ENCODE data around the gene KRT72.

The KRT72 gene

DNA sequence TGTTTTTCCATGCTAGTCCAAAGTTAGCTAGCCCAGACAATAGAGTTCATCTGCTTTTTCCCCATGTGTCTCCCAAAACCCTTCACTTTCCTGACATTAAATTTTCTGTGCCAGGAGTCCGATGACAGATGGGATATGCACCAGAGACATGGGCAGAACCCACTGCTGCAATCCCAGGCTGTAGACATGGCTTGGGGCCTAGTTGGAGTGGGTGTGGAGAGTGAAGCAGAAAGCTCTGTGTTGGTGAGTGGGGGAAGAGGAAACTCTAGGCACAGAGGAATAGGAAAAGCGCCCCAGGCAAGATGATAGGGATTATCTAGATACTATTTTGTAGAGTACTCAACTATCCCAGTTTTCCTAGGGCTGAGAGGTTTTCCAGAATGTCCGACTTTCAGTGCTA is 22.8 kb downstream of the KRT72 start:
- DNase-seq (ENCODE audit: low read depth), result no peak

DNA sequence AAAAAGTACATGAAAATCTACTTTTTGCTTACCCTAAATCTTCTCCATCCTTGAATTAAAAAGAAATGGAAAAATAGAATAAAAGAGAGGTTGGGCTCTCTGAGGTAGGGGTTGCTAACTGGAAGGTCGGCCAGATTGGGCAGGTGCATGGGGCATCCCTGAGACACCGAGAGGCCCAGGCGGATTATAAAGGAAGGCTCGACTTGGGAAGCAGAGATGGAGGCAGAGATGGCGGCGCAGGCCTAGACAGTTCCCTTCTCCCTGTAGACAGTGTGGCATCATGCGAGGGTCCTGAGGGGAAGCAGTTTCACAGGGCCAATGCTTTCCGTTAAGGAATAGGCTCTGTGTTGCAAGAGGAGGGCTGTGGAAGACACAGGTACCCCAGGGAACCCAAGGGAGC is 23.9 kb downstream of the KRT72 start:
- no peak for DNase-seq (ENCODE audit: low read depth)

DNA sequence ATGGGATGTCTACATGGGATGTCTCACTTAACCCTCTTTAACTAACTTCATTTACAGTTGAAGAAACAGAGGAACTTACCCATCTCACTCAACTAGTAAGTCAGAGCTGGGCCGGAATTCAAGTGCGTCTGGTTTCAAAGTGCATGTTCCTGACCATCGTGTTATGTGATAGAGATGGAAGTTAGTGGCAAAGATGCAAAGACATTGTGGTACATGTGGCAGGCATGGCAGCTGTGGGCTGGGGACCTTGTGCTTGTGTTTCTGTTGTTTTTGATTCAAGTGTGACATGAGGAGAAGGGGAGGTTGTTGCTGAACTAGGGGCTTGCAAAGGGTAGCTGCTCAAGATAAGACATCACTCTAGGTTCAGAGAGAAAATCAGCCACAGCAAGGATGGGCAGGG is 25.3 kb downstream of the KRT72 start:
- no peak for DNase-seq (ENCODE audit: low read depth)

- no peak for DNase-seq (ENCODE audit: low read depth)
Measured at GRCh38 chr12:52575256-52575655, 26.0 kb downstream of the KRT72 start.

GRCh38 chr12:52573743-52574142 is 27.5 kb downstream of the KRT72 start, which contains the start of gene KRT74:
TSS of gene KRT74 (minus strand) at chr12:52573843. CDS start at chr12:52573777, 66 bp downstream.
- no peak for DNase-seq (ENCODE audit: low read depth)

- no peak for DNase-seq (ENCODE audit: low read depth)
Measured at GRCh38 chr12:52573306-52573705, 28.0 kb downstream of the KRT72 start.

GRCh38 chr12:52570511-52570910 is 30.8 kb downstream of the KRT72 start:
- DNase-seq (ENCODE audit: low read depth), result no peak

- no peak for DNase-seq (ENCODE audit: low read depth)
Measured at GRCh38 chr12:52568111-52568510, 33.2 kb downstream of the KRT72 start.

GRCh38 chr12:52566847-52567291 is 34.4 kb downstream of the KRT72 start:
- DNase-seq (ENCODE audit: low read depth), result no peak

DNA sequence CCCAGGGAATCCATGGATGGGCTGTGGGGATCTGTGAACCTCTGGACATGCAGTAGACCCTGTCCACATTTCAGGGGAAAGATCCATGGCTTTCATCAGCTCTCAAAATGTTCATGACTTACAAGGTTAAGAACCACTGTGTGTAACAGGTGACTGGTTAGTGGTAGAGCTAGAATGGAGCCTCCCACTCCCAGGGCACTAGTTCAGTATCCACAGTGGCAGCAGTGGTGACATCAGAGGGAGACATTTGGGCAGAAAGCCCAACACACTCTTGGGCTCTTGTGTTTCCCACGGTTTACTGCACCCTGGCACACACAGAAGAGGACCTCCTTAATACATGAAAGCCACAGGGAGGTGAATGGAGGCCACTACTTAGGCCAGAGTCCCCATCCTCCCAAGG is 36.7 kb downstream of the KRT72 start:
- no peak for DNase-seq (ENCODE audit: low read depth)

DNA sequence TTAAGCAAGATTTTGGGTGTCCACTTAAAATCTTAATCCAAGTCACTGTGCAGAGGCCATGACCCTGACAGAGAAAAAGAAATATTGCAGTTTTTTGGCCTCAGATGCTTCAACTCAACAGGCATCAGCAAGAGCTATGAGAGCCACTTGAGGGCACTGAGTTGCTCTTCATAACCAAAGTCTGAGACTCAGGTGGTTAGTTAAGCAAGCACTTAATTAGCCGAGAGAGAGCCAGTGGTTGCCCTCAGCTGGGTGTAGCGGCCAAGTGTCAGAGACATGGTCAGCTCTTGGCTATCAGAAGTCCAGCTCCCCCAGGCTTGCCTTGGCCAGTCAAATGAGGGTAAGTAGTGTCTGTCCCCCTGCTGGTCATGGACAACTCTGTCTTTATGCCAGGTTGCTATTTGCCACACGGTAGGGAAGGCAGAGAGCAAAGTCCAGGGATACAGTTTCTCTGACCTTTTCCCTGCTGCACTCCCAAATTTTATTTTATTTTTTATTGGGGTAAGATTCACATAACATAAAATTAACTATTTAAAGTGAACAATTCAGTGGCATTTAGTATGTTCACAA is 39.3 kb downstream of the KRT72 start:
- no peak for DNase-seq (ENCODE audit: low read depth)

GRCh38 chr12:52559979-52560378 is 41.3 kb downstream of the KRT72 start:
- DNase-seq (ENCODE audit: low read depth), result no peak

DNA sequence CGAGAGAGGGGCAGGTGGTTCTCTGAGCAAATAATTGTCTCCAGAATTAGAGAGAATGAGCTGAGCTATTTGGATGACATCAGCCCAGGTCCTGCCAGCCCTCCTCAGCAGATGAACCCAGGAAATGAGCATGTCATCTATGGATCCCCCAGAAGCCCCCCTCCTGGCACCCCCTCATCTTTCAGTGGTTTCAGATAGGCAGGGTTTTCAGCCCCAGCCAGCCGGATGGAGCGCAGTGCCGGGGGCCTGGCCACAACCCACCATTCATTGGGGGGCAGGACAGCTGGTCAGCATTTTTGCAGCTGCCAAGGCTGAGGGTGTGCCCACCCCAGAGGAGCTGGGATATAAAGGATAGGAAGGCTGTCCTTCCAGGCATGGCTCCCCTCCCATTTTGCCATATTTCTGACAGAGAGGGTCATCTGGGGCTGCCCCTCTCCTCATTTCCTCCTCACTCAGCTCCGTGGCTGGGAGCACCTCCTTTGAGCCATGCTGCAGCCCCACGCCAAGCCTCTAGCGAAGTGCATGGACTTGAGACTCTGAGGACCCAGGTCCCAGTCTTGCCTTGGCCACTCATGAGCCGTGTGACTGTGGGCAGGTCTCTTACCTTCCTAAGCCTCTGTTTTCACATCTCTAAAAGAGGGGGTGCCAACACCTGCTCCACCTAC is 42.4 kb downstream of the KRT72 start:
- no peak for DNase-seq (ENCODE audit: low read depth)

DNA sequence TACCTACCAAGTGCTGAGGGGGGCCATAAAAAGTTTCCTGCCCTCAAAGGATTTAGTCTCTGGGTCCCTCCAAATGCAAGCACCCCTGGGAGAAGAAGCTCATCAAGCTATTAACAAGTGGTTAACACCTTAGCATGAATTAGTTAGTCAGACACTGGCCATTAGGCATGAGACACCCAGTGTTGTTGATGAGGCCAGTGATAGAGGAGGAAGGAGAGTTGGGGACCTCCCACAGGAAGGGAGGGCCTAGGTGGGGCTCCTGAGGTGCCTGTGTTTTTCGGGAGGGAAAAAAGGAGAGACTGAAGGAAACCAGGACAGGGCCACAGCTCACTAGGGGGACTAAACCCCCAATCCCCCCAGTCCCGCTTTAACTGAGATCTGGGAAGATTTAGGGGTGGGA is 43.8 kb downstream of the KRT72 start:
- DNase-seq (ENCODE audit: low read depth), result no peak

DNA sequence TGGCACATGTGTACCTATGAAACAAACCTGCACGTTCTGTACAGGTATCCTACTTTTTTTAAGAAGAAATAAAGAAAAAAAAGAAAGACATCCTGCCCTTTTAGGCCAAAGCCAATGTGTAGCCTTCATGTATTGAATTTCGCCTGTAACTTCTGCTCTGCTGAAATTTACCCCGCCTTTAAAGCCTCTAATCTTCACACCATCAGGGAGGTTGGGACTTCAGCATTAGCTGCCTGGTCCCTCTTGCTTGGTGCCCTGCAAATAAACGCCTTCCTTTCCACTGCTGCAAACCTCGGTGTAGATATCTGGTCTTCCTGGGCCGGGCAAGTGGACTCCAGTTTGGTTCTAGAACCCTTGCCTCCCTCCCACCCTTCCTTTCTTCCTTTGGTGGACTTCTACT is 45.7 kb downstream of the KRT72 start:
- DNase-seq (ENCODE audit: low read depth), result no peak

GRCh38 chr12:52552681-52553195 is 48.5 kb downstream of the KRT72 start, which contains the start of gene KRT71:
TSS of gene KRT71 (minus strand) at chr12:52553145. CDS start at chr12:52553077, 68 bp downstream.
- DNase-seq (ENCODE audit: low read depth), result no peak

DNA sequence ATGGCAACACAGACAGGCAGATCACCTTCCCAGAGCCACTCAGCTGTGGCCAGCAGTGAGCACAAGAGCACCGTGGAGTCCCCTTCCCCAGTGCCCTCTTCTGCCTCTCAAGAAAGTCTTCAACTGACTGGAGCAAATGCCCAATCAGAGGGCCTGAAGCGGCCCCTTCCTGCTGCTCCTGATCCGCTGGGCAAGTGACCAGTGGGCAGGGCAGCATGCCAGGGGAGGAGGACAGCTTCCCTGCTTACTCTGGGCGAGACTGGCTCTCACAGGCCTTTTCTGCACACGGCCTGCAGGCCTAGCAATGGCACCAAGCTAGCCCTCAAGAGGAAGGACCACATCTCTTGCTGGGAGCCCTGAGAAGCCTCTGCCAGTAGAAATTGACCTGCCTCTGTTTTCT is 49.2 kb downstream of the KRT72 start:
- DNase-seq (ENCODE audit: low read depth), result no peak

- DNase-seq (ENCODE audit: low read depth), result no peak
Measured at GRCh38 chr12:52551216-52551865, 49.9 kb downstream of the KRT72 start.

- no peak for DNase-seq (ENCODE audit: low read depth)
Measured at GRCh38 chr12:52546126-52546525, 55.1 kb downstream of the KRT72 start.

DNA sequence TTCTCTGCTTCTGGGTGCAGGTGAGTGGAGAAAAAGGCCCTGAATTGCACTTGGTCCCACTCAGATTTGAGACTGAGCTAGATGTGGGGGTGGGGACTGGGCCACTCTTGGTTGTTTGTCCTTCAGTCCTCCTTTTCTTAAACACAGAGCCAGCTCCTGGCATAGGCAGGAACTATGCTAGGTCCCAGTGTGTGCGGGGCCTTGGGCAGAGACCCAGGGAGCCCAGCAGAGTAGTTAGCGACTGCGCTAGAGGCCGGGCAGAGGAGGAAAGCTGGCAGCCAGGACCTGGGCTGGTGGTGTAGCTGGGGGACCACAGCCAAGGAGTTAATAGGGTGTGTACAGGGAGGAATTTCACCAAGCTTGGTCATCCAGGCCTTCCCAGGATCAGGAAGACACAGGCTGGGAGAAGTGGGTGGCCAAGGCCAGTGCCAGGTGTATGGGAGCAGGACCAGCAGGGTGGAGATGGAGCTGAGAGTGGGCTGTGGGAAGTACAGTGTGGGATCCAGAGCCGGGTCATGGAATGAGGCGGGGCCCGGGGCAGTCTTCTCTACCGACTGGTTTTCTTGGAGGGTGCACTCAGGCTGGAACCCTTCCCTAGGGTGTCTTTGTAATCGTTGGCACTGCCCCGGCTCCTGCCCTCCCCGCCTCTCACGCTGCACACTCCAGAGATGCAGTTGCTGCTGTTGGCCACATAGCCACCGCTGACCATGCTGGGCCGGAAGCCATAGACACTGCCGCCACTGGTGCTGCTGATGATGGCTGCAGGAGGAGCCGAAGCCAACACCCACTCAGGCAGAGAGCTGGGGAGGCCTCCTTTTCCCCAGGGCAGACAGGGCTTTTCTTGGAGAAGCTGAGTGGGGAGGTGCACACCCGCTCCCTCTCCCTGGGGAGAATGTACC is 57.0 kb downstream of the KRT72 start:
- DNase-seq (ENCODE audit: low read depth), result no peak

DNA sequence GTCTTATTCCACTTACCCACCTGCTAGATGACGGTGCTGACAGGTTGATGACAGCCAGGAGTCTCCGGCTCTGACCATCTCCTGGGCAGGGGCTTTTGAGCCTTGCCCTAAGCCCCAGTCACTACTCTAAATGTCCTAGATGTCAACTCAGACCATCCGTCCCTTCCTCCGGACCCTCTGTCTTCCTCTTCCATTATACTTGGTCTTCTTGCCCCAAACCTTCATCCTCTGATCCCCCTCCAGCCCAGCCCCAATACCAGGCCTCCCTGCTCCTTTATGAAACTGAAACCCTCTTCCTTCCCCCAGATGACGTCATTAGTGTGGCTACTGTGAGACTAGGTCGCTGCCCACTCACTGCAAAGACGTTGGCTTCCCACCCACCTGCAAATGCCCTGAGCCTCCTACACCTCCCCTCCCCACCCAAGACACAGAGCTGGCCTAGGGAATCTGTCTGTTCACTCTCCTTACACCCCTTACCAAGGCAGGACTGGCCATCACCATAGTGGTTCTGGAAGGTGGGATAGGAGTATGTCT is 58.4 kb downstream of the KRT72 start:
- DNase-seq (ENCODE audit: low read depth), result no peak

DNA sequence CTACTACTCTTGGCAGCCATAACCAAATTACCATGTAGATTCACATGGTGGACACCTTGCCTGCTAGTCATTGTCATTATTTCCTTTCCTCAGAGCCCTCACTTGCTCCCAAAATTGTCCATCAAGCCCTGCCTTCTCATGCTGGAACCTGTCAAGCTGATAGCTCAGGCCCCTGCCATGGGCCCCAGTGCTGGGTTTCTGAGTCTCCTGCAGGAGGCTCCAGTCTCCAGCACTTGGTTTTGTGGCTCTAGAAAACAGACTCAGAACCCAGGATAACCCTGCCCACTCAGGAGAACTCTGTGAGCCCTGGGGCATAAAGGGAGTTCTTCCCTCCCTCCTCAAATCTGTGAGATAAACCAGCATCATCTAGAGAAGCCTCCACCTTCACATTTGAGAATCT is 59.1 kb downstream of the KRT72 start:
- no peak for DNase-seq (ENCODE audit: low read depth)

Data from activated T-helper 1 cell treated with Interleukin-2 at 50 U/mL for 16 hours (primary cell).